MV-4-11 (cell line): ENCODE measurements around the gene TBCD.
A peak's percentile ranks its signal among the peaks of the same experiment; 100 is the strongest.

ENCODE experiments used
- DNase-seq: peaks from one replicate; lab custom pipeline; 2025; lab: John Stamatoyannopoulos, UW

TBCD gene

GRCh38 chr17:82832881-82833475 is 81.1 kb downstream of the TBCD start:
- no peak for DNase-seq

DNA sequence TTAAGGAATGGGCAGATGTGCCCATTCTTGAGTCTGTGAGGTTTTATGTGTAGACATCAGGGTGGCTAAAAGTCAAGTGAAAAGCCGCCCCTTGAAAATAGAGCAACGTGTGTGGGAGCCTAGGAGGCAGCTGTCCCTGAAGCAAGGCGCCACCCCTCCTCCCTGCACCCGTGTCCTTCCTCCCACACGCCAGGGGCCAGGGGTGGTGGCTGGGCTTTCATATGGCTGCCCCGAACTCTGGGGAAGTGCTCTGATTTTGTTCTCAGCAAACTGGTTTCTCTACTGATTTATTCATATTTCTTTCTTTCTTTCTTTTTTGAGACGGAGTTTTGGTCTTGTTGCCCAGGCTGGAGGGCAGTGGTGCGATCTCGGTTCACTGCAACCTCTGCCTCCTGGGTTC is 83.3 kb downstream of the TBCD start:
- peak; percentile 50 for DNase-seq

DNA sequence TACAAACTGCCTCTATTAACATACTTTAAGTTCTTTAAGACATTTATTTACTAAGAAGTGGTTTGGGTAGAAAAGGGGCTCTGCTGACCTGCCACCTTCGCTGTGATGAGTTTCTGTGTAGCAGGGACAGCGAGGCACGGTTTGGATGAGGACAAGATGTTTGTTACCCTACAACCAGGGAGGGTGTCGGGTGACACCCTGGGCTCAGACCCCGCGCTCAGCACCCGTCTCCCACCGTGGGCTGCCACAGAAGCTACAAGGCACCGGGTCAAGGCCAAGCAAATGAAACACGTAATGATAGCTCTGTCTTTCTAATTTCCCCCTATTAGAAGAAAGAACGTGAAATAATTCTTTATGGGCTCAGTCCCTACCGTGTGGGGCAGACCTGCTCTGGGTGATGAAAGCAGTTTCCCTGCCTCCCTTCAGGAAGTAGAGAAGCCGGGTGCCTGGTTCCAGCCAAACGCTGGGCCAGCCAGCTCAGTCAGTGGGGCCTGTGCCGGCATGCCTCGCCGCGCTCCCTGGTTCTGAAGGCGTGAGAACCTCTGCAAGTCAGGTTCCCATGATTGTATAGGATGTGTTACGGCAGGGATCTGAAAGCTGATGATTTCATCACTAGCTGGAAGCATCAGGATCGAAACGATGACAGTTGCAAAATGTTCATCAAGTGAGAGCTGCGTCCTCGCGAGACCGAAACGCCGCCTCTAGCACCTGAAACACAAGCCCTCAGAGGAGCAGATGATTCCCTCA is 84.1 kb downstream of the TBCD start:
- DNase-seq, result no peak

DNA sequence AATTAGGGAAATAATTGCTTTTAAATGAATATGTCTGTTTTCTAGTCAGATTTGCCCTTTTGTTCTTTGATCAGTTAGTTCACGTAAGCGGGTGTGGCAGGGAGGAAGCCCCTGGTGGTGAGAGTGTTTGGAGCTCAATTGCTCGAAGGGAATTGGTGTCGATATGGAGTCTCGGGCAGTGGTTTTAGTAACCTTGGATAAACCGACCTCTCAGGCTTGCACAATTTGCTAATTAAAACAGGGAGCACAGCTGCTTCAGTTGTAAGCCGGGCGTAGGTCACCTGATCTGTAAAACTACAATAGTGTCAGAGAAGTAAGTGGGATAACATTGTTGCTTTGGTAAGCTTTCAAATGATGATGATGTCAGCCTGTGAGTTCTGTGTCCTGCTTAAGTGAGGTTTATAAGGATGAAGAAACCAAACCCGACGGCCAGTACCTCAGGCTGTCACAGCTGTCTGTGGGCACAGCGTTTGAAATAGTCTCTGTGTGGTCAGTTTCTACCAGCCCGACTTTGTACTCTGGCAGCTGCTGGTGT is 85.0 kb downstream of the TBCD start:
- peak; percentile 79 for DNase-seq

- no peak for DNase-seq
These were observed 85.9 kb downstream of the TBCD start for GRCh38 chr17:82837586-82838320.

DNA sequence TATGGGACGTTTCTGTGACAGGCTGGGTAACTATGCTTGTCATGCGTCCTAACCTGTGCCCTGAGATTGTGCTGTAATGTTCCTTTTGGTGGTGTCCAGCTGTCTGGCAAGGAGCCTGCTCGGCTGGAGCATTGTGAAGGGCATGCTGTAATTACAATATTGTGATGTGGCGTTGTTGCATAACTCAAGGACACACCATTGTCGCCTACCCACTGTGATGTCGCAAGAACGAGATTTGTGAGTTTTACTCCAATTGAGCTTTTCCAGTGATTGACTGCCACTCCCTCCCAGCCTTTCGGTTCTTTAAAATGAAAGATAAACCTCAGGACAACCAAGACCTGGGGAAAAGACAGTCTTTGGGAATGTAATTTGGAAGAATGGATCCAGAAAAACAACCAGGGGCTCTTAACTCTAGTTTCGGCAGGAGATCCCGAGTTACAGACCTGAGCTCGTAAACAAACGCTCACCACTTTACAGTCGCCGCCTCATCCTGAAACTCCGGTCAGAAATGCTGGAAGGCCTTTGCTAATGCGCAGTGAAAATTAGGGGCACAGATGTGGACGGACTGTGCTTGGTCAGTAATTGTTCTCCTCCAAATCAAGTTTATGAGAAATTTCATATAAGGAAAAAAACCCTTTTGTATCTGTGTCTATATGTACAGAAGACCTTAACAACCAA is 86.7 kb downstream of the TBCD start:
- peak; percentile 95 for DNase-seq

- DNase-seq, result no peak
These were observed 87.9 kb downstream of the TBCD start, which contains the start of gene ZNF750 for GRCh38 chr17:82839617-82840292. Gene ZNF750 (minus strand): TSS chr17:82840022. CDS start chr17:82832454, 7,568 bp downstream.

DNA sequence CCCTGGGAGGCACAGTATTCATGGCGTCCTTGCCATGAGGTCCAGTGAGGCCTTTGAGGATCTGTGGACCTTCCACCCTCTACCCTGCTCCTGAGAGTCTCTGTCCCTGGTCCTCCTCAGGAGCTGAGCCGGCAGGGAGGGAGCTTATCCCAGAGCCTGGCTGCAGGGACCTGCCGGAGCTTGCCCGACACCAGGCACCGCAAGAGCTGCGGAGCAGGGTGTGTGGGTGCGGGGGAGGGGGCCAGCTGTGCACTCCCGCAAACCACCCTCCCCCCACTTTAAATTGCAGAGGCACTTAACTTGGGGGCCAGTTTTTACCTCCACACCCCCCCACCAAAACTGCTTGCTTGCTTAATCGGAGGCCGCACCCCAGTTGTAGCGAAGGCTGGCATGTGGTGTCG is 88.6 kb downstream of the TBCD start:
- DNase-seq, result no peak

- no peak for DNase-seq
These were observed 90.2 kb downstream of the TBCD start for GRCh38 chr17:82841921-82842596.

GRCh38 chr17:82843904-82844680 is 92.2 kb downstream of the TBCD start:
- DNase-seq, result no peak

DNA sequence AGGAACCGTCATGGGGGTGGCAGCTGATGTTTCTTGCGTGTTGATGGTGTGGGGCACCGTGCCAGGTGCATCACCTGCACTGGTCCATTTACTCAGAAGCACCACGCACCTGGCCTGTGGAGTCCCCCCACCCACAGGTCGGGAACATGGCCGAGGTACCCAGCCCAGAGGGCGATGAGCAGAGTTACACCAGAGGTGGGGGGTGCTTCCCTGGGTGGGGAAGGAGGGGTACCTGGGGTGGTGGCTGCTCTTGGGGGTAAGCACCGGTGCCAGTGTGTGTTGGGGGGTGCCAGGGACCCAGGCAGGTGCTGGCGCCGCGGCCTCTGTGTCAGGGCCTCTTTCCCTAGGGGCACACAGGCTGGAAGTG is 92.9 kb downstream of the TBCD start:
- DNase-seq, result no peak

DNA sequence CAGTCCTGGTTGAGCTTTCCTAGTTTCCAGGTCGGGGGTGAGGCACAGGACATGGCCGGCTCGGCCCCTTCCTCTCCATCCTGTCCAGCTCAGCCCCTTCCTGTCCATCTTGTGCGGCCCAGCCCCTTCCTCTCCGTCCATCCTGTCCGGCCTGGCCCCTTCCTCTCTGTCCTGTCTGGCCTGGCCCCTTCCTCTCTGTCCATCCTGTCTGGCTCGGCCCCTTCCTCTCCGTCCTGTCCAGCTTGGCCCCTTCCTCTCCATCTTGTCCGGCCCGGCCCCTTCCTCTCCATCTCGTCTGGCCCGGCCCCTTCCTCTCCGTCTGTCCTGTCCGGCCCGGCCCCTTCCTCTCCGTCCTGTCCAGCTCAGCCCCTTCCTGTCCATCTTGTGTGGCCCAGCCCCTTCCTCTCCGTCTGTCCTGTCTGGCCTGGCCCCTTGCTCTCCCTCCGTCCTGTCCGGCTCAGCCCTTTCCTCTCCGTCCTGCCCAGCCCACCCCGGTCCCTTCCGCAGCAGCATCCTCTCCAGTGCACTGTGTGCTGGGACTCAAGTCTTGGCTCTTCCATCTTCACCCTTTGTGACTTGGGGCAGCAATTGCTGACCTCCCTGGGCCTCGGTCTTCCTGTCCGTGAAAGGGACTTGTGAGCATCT is 93.4 kb downstream of the TBCD start:
- DNase-seq, result no peak

- DNase-seq, result no peak
These were observed 94.3 kb downstream of the TBCD start for GRCh38 chr17:82846061-82846691.

- DNase-seq, result no peak
These were observed 96.2 kb downstream of the TBCD start for GRCh38 chr17:82848022-82848592.

GRCh38 chr17:82849076-82849945 is 97.4 kb downstream of the TBCD start:
- DNase-seq, result peak; percentile 83

GRCh38 chr17:82851381-82851780 is 99.5 kb downstream of the TBCD start:
- DNase-seq, result no peak

DNA sequence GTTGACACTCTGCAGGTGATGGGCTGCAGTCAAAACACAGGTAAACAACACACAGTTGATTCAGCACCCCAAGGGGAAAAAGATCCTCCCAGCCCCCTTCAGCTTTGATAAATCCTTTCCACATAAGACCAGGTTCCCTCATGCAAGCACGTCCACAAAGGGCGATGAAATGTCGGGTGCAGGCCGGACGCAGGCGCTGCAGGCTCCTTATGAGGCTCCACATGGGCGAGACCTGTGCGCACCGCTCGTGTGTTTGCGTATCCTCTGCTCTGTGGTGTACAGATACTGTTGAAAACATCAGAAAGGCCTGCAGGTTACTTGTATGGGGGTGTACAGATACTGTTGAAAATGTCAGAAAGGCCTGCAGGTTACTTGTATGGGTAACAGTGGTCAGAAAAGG is 102.4 kb downstream of the TBCD start:
- DNase-seq, result no peak

- DNase-seq, result no peak
These were observed 104.5 kb downstream of the TBCD start for GRCh38 chr17:82856361-82856760.
